Ectodermal cell (in vitro differentiated cells): ENCODE results near the gene TRERF1.

ENCODE experiments used
- H3K27ac ChIP-seq: 2 replicates; pipeline ENCODE4 v1.7.0; 2013; ENCODE audit warnings: mild to moderate bottlenecking, low read depth, low read length; ENCODE audit not compliant: insufficient read depth, poor library complexity, severe bottlenecking
- H3K27me3 ChIP-seq: 2 replicates; pipeline ENCODE4 v1.7.0; 2013; ENCODE audit warnings: mild to moderate bottlenecking, low read length; ENCODE audit not compliant: insufficient read depth, control insufficient read depth, poor library complexity, severe bottlenecking
- H3K36me3 ChIP-seq: one replicate; pipeline ENCODE4 v1.7.0; 2013; ENCODE audit warnings: low read length; ENCODE audit not compliant: control insufficient read depth, insufficient read depth
- H3K4me1 ChIP-seq: one replicate; pipeline ENCODE4 v1.7.0; 2013; ENCODE audit warnings: low read length; ENCODE audit not compliant: control insufficient read depth, insufficient read depth
- H3K4me3 ChIP-seq: 2 replicates; pipeline ENCODE4 v1.7.0; 2013; ENCODE audit warnings: low read depth, low read length, control low read depth; ENCODE audit not compliant: insufficient read depth
- H3K9me3 ChIP-seq: 2 replicates; pipeline ENCODE4 v1.7.0; 2013; ENCODE audit warnings: mild to moderate bottlenecking, low read length, moderate library complexity; ENCODE audit not compliant: control insufficient read depth
- WGBS, 2 experiments: methylation state at CpG; one replicate each; pipeline ENCODE4 v1.1.7; 2013; ENCODE audit warnings: missing lambda C conversion rate in 2 of 2; 5-methylcytosine and 5-hydroxymethylcytosine counted together

Gene TRERF1

DNA sequence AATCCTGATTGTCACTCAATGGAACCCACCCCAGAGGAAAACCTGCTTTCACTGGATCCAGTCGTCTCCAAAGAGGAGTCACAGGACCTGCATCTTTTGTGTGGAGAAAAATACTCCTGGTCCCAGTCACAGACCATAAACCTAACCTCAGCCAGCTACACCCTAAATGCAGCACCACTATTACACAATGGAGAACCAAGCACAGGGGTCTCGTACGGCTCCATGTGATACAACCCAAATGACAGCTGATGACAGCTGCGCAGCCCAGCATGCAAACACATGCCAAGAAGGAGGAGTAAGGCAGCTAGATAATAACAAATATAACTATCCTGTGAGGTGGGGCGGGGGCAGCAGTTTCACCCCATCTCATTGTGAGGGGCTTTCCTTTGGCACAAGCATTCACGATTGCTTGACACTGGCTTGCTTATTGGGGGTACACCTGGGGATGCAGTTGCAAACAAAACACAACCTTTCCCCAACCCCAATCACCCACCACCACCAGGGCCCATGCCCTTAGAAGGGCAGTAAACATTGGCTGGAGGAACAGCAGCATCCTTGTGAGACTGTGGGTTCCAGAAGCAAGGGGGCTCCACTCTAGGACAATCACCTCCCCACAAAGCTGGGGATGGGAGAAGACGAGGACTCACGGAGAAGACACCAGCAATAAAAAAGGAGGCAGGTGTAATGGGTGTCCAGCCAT lies 51.5 kb downstream of the TRERF1 start:
- Histone ChIP-seq H3K4me3 (no peak overlapping the region), H3K4me1 (peaks cover 14% of the 10 kb centered on the region), H3K36me3 (no peaks in the 10 kb centered on the region), H3K9me3 (no peaks in the 10 kb centered on the region), H3K27me3 (no peaks in the 10 kb centered on the region), H3K27ac (no peak overlapping the region)
- 91 to 96% methylated on average over 8 of the region's 8 CpGs for WGBS, 2 experiments

GRCh38 chr6:42396720-42397119 lies 55.0 kb downstream of the TRERF1 start:
- no peak overlapping the region for H3K4me3 ChIP-seq
- H3K27ac ChIP-seq: no peak overlapping the region
- no peaks in the 10 kb centered on the region for H3K27me3 ChIP-seq
- peaks cover 14% of the 10 kb centered on the region for H3K4me1 ChIP-seq
- 89 to 96% methylated on average over 3 of the region's 3 CpGs for WGBS, 2 experiments
- H3K36me3 ChIP-seq: no peaks in the 10 kb centered on the region
- H3K9me3 ChIP-seq: no peaks in the 10 kb centered on the region

- peaks cover 21% of the 10 kb centered on the region for H3K4me1 ChIP-seq
- no peaks in the 10 kb centered on the region for H3K27me3 ChIP-seq
- no peaks in the 10 kb centered on the region for H3K36me3 ChIP-seq
- no peak overlapping the region for H3K27ac ChIP-seq
- 92% methylated on average over 10 of the region's 10 CpGs for WGBS, 2 experiments
- no peaks in the 10 kb centered on the region for H3K9me3 ChIP-seq
- H3K4me3 ChIP-seq: no peak overlapping the region
These were observed 56.7 kb downstream of the TRERF1 start for GRCh38 chr6:42394881-42395620.

DNA sequence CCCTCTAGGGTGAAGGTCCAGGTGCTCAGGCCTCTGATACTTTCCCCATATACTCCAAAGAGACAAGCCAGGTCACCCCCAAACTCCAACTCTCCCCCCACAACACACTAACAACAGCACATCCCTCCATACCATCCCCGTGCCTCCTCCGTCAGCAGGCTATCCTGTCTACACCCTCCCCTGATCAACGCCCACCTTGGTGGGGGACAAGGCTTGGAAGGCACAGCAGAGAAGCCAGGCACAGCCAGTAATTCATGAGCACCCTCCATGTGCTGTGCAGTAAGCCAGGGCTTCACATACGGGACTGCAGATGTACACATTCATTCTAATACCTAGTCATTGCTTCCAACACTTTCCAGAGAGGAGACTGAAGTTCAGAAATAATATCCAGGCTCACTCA lies 57.6 kb downstream of the TRERF1 start:
- Histone ChIP-seq H3K27me3 (no peaks in the 10 kb centered on the region), H3K27ac (no peak overlapping the region), H3K4me3 (no peak overlapping the region), H3K9me3 (no peaks in the 10 kb centered on the region), H3K4me1 (peaks cover 21% of the 10 kb centered on the region), H3K36me3 (no peaks in the 10 kb centered on the region)
- 85 to 88% methylated on average over 4 of the region's 4 CpGs for WGBS, 2 experiments

GRCh38 chr6:42393339-42393738 lies 58.4 kb downstream of the TRERF1 start:
- WGBS, 2 experiments: 85 to 96% methylated on average over 3 of the region's 3 CpGs
- Histone ChIP-seq H3K4me3 (no peak overlapping the region), H3K9me3 (no peaks in the 10 kb centered on the region), H3K4me1 (peaks cover 21% of the 10 kb centered on the region), H3K27ac (no peak overlapping the region), H3K27me3 (no peaks in the 10 kb centered on the region), H3K36me3 (no peaks in the 10 kb centered on the region)

DNA sequence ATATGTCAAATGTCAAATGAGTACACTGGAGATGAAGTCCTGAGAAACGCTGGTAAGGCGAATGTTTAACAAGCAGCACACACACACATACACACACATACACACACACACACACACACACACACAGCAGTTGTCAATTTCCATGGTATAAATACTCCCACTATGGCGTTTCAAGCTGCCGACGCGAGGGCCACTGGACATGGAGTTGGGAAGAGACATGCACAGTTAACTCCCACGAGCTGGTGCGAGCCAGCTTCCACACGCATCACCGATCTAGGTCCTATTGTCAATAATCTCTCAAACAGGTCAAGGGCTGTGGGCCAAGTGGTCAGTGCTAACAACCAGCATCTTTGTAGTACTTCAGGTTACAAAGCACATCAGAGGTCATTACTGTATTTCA lies 58.9 kb downstream of the TRERF1 start:
- no peaks in the 10 kb centered on the region for H3K9me3 ChIP-seq
- H3K27ac ChIP-seq: no peak overlapping the region
- H3K27me3 ChIP-seq: no peaks in the 10 kb centered on the region
- H3K4me1 ChIP-seq: peaks cover 21% of the 10 kb centered on the region
- no peak overlapping the region for H3K4me3 ChIP-seq
- WGBS, 2 experiments: 92 to 96% methylated on average over 10 of the region's 10 CpGs
- H3K36me3 ChIP-seq: no peaks in the 10 kb centered on the region

GRCh38 chr6:42391441-42391840 lies 60.3 kb downstream of the TRERF1 start:
- H3K27me3 ChIP-seq: no peaks in the 10 kb centered on the region
- H3K4me1 ChIP-seq: peaks cover 21% of the 10 kb centered on the region
- H3K27ac ChIP-seq: no peak overlapping the region
- no peak overlapping the region for H3K4me3 ChIP-seq
- no peaks in the 10 kb centered on the region for H3K36me3 ChIP-seq
- H3K9me3 ChIP-seq: no peaks in the 10 kb centered on the region
- 95% methylated on average over 6 of the region's 6 CpGs for WGBS, 2 experiments

DNA sequence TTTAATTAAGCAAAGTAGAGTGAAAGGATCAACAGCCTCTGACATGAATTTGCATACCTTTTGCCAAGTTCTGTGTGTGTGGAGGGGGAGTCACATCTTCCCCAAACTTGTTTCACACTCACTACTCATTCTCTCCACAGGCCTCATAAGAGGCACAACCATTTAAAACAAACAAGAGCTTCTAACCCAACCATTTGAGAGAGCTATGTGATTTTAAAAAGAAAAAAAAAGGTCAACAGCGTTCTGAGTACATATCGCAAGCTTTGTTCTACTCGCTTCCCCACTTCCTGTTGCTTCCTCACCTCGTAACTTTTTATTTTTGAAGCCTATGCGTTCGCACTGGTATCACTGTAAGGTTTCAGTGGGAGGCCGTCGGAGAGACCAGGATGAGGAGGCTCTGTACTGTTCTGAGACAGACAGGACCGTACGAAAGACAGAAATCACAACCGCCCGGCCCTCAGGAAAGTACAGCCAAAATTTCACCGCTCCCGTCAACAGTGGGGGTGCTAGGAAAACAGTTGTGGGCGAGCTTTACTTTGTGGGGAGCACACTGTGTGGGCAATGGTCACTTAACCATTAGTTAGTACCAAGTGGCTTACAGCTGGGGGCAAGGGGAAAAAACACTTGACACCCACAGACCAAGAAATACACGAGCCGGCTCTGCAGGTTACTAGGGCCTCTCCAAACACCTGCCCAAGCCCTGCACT lies 61.3 kb downstream of the TRERF1 start:
- no peaks in the 10 kb centered on the region for H3K36me3 ChIP-seq

GRCh38 chr6:42389736-42390135 lies 62.0 kb downstream of the TRERF1 start:
- Histone ChIP-seq H3K27ac (no peak overlapping the region), H3K4me3 (no peak overlapping the region), H3K36me3 (no peaks in the 10 kb centered on the region), H3K4me1 (peaks cover 15% of the 10 kb centered on the region), H3K27me3 (no peaks in the 10 kb centered on the region), H3K9me3 (no peaks in the 10 kb centered on the region)
- WGBS, 2 experiments: 85 to 86% methylated on average over 5 to 6 of the region's 6 CpGs

More for the DNA sequence above, 61.3 kb downstream of the TRERF1 start:
- peaks cover 21% of the 10 kb centered on the region for H3K4me1 ChIP-seq
- WGBS, 2 experiments: 85 to 86% methylated on average over 17 of the region's 17 CpGs
- no peaks in the 10 kb centered on the region for H3K9me3 ChIP-seq
- H3K27ac ChIP-seq: no peak overlapping the region
- no peak overlapping the region for H3K4me3 ChIP-seq
- no peaks in the 10 kb centered on the region for H3K27me3 ChIP-seq

GRCh38 chr6:42388046-42388445 lies 63.7 kb downstream of the TRERF1 start:
- Histone ChIP-seq H3K4me1 (peaks cover 6% of the 10 kb centered on the region), H3K27ac (no peak overlapping the region), H3K27me3 (no peaks in the 10 kb centered on the region), H3K9me3 (no peaks in the 10 kb centered on the region), H3K36me3 (no peaks in the 10 kb centered on the region), H3K4me3 (no peak overlapping the region)
- WGBS, 2 experiments: 90 to 94% methylated on average over 4 of the region's 4 CpGs
